Subcutaneous adipose tissue (tissue), 4 donors: ENCODE data around the gene PTPRH. TPM values are rescaled to one million over a fixed set of nuclear protein-coding genes. Genes with fewer than 3 reads are reported as not detected.

Experiments
- total RNA-seq, 4 donors: library from RNA; depleted of rRNA; stranded (reverse); fragments of >200 nt; gene quantifications; one replicate each; pipeline ENCODE4 v1.1.0, GENCODE V29; 2016
- TF ChIP-seq, protein P1 (sequence below): fragments of 450-650 bp; IDR thresholded peaks from one replicate; pipeline ENCODE4 v1.5.1; 2016; ENCODE audit warnings: low read depth, mild to moderate bottlenecking, control low read depth, antibody characterized with exemption, moderate library complexity

Gene PTPRH
- total RNA-seq, 4 donors from 2014 or later = 0.19 to 2.9 (median 1.3) TPM

DNA sequence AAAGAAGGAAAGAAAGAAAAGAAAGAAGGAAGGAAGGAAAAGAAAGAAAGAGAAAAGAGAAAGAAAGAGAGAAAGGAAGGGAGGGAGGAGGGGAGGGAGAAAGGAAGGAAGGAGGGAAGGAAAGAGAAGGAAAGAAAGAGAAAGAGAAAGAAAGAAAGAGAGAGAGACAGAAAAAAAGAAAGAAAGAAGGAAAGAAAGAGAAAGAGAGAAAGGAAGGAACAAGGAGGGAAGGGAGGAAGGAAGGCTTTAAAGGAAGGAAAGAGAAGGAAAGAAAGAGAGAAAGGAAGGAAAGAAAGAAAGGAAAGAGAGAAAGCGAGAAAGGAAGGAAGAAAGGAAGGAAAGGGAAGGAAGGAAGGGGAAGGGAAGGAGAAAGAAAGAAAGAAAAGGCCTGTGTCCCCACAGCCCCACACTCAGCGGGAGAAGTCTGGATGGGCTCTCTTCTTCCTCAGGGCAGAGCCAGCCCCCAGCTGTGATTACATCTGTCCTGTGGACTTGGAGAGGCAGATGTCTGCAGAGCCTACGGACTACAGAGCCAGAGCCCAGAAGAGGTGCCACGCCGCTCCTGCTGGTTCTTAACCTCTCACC is 9.6 kb downstream of the PTPRH start:
- TF ChIP-seq, protein P1, sequence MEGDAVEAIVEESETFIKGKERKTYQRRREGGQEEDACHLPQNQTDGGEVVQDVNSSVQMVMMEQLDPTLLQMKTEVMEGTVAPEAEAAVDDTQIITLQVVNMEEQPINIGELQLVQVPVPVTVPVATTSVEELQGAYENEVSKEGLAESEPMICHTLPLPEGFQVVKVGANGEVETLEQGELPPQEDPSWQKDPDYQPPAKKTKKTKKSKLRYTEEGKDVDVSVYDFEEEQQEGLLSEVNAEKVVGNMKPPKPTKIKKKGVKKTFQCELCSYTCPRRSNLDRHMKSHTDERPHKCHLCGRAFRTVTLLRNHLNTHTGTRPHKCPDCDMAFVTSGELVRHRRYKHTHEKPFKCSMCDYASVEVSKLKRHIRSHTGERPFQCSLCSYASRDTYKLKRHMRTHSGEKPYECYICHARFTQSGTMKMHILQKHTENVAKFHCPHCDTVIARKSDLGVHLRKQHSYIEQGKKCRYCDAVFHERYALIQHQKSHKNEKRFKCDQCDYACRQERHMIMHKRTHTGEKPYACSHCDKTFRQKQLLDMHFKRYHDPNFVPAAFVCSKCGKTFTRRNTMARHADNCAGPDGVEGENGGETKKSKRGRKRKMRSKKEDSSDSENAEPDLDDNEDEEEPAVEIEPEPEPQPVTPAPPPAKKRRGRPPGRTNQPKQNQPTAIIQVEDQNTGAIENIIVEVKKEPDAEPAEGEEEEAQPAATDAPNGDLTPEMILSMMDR = no peak

DNA sequence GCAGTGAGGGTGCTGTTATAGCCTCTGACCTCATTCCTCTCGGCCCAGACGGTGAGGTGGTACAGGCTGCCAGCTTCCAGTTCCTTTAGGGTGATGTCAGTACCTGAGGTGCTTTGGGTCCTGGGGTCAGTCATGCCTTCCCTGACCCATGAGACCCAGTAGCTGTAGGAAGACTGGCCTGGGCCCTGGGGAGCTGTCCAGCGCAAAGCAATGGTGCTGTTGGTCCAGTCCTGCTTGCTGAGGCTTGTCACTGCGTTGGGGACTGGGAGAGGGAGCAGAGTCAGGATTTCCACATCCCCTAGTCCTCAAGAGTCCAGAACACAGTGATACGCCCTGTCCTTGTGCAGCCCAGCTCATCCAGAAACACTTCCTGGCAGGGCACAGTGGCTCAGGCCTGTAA is 10.7 kb downstream of the PTPRH start:
- TF ChIP-seq, protein P1 = no peak

DNA sequence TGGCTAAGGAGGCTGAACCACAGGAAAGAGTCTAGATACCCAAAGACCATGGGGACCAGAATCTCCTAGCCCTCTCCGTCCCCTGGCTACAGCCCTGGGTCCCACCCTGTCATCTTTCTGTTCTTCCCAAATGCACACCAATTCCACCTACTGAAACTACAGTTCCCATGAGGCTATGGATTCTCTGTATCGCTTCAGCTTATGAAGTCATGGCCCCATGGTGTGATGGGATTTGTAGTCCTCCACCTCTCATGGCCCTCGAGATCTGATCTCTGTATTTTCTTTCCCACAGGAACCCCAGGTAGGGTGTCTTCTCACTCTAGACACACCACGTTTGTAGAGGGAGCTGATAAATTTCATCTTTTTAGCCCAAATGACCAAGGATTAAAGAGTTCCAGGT is 11.8 kb downstream of the PTPRH start:
- TF ChIP-seq, protein P1 = no peak

DNA sequence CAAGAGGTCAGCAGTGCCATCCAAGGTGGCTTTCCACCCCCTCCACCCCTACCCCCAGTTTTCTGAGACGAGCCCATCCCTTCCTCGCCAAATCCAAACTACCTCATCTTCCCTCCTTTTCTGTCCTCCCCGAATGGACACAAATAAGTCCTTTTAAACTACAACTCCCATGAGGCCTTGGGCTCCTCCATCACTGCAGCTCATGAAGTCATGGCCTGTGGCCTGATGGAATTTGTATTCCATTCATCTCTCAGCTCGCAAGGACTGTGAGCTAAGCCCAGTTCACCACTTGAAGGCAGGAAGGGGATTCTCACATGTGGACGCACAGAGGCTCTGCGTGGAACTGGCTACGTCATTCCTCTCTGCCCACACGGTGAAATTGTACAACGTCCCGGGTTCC is 12.5 kb downstream of the PTPRH start:
- TF ChIP-seq, protein P1 = no peak

DNA sequence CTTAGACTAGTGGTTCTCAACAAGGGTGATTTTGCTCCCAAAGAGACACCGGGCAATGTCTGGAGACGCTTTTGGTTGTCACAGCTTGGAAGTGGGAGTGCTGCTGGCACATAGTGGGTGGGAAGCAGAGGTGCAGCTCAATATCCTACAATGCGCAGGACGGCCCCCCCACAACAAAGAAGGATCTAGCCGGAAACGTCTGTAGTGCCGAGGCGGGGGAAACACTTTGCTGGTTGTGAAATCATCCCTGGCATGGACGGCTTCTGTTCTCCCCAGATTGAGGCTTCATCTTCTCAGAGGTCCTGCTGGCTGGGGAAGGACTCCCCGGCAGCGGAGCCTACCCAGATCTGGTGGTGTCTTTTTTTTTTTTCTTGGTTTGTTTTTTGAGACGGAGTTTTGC is 15.8 kb downstream of the PTPRH start:
- TF ChIP-seq, protein P1 = no peak

DNA sequence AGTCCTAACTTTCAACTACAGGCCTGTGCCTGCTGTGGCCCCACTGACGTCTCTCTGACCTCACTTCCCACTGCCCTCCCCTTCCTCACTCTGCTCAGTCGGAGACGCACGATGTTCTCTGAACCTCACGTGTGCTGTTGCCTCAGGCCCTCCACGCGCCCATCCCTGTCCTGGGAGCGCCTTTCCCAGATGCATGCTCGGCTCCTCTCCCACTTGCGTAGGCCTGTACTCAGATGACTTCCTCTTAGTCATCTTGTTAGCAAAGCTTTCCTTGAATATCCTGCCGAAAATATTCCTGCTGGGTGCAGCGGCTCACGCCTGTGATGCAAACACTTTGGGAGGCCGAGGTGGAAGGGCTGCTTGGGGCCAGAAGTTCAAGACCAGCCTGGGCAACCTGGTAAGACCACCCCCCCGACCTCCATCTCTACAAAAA is 19.9 kb downstream of the PTPRH start:
- TF ChIP-seq, protein P1 = no peak

DNA sequence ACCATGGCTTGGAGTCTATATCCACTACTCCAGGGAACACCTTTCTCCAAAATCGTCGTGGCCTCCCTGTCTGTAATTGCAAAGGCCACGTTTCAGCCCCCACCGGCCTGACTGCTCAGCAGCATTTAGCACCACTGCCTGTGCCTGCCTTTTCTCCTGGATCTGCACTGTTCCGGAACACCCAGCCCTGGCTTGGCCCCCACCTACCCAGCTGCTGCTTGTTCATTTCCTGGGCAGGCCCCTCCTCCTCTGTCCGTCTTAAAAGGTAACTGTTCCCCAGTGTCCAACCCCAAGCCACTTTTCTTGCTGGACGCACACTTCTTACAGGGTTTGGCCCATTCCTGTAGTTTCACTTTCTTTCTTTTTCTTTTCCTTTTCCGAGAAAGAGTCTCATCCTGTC is 20.7 kb downstream of the PTPRH start:
- TF ChIP-seq, protein P1 = no peak
